HG02852 (cell line): ENCODE results near the gene CCNK.

Experiments
- ATAC-seq: cut with Tn5 transposase; IDR thresholded peaks from one replicate; pipeline ENCODE4 v1.9.1; 2021; ENCODE audit warnings: mild to moderate bottlenecking, moderate library complexity; ENCODE audit not compliant: unreplicated experiment

The CCNK gene

DNA sequence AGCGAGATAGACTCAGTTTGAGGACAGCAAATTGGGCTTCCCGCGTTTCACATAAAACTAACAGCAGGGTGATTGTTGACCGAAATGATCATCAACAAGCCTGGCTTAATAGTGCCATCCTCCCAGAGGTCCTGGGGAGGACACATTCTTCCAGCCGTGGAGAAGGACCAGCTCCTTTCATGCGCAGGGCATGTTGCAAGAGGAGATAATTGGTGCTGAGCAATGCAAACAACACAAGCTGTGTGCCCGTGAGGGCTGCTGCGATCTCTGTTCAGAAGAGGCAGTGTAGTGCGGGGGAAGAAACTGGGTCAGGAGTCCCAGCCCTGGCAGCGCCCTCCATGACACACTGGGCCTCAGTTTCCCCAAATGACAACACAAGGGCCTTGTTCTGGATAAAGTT lies 68.5 kb downstream of the CCNK start:
- no peak for ATAC-seq

DNA sequence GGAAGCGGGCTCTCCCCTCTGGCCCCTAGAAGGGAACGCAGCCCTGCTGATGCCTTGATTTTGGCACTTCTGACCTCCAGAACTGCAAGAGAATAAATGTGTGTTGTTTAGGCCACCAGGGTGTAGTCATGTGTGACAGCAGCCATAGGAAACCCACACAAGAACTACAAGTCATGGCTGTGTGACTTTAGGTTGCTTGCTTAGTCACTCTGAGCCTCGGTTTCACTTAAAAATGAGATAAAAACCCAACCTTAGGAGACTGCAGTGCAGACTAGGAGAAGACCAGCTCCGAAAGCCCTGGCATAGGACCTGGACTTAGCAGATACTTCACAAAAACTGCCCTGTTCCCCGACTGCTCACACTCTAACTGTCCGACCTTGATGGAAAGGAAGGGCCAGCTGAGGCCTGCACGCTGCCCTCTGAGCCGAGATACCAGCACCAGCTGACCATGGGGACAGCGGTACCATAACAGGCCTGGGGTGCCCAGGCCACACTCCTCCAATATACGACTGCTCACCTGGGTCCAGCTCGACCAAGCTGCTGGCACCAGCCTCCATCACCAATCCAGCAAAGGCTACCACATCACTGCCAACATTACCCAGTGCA lies 69.3 kb downstream of the CCNK start:
- ATAC-seq, result no peak

DNA sequence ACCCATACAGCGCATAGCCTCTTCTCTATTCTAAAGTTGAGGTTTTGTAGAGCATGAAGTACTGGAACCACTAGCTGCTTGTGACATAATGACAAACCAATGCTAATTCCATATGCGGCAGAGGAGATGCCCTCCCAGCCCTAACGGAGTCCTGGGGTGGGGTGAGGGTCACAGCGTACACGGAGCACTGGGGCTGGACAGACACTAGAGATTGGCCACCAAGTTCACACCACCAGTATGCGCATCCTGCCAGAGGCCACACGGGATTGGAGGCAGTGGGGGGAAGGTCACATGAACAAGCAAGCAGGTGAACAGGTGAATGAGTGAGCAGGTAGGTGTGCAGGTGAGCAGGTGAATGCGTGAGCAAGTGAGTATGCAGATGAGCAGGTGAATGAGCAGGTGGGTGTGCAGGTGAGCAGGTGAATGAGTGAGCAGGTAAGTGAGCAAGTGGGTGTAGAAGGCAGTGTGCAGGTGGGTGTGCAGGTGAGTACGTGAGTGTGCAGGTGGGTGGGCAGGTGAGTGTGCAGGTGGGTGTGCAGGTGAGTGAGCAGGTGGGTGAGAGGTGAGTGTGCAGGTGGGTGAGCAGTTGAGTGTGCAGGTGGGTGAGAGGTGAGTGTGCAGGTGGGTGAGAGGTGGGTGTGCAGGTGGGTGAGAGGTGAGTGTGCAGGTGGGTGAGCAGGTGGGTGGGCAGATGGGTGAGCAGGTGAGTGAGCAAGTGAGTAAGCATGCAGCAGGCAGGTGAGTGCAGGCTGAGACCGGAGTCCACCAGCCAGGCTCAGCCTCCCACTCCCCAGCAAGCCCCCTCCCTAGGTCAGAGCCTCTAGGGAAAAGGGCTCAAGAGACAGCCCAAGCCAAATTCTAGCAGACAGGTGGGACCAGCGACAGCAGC lies 70.1 kb downstream of the CCNK start:
- ATAC-seq, result no peak

DNA sequence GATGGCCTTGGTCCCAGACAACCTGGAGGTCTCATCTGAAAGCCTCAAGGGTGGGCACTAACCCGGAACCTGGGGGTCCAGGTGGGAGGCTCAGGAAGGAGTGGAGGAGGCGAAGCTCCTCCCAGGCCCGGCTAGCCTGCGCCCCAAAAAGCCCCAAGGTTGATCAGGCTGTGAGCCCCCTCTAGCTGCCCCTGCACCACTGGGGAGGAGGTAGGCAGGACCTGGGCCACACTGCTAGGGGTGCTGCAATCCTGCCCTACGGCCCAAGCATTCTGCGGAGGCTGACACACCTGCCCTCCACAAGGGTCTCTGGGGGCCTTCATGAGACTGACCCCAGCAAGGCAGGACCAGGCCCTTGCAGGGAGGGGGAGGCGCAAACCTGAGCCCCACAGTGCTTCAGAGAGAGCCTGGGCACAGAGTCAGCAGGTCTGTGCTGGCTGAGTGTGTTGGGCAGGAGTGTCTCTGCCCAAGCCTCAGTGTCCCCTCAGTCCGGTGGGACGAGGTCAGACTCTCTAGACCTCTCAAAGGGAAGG lies 70.9 kb downstream of the CCNK start:
- no peak for ATAC-seq

DNA sequence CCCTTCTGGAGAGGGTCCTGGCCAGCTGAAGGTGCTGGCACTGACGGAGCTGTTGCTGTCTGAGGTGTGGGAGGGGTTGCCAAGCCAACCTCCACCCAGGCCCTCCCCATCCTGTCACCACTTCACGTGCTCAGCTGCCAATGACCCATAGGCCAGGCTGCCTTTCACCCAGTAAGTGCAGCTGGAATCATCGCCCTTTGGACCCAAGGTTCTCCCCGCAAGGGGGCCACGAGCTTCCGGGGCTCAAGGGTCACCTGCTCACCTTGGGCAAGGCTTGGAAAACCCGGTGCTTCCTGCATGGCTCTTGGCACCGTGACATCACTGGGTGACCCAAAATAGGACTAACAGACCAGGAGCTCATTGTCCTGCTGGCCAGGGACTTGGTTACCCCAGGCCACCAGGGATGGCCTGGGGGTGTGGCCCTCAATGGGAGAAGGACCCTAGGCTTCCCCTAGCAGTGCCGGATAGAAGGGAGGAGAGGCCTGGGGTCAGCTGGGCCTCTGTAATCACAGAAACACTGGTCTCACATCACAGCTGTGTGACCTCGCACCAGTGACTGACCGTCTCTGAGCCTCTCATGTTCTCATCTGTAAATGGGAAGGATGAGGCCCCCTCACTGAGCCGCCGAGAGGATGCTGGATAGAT lies 71.5 kb downstream of the CCNK start:
- ATAC-seq, result no peak

DNA sequence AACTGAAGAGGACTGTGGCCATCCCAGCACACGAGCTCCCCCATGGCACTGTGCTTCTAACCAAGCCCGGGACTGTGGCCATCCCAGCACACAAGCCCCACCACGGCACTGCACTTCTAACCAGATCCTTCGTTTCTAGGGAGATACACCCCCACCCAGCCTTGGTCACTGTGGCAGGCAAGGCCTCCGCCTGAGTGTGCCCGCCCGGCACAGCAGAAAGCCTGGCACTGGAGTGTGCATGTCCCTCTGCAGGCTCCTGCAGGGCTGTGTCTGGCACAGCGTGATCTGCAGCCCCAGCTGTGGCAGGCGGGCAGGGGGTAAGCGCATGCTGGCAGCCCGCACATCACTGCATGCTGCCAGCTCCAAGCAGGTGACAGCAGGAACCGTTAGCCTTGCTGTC lies 73.0 kb downstream of the CCNK start:
- ATAC-seq, result no peak

DNA sequence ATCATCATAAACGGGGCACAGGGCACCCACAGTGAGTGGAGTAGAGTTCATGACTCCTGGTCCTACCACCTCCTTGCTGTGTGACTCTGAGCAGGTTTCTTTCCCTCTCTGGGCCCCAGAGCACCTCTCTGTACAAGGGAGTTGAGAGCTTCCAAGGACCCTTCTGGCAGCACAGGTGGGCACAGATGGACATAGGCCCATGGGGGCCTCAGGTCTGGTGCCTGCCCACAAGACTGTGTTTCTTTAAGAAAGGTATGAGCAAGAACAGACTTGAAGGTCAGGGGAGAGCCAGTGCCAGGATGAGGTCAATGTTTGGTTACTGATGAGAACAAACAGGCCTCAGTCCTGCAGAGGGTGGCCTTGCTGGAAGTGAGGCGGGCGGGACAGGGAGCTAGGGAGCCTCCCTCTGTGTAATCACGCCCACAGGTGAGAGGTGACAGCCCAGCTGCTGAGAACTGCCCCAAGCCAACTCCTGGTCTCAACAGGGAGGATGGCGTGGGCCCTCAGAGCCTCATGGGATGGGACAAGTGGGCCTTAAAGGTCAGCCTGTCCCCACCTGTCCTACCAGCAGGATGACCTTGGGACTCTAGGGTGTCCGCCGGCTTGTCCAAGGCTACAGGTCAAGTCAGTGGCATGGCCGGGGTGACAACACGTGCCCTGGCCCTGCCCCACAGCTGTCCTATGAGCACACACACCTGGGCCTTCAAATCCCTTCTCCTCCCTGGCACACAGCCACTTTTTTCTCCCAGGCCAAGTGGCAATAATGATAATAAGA lies 73.7 kb downstream of the CCNK start:
- ATAC-seq, result no peak

DNA sequence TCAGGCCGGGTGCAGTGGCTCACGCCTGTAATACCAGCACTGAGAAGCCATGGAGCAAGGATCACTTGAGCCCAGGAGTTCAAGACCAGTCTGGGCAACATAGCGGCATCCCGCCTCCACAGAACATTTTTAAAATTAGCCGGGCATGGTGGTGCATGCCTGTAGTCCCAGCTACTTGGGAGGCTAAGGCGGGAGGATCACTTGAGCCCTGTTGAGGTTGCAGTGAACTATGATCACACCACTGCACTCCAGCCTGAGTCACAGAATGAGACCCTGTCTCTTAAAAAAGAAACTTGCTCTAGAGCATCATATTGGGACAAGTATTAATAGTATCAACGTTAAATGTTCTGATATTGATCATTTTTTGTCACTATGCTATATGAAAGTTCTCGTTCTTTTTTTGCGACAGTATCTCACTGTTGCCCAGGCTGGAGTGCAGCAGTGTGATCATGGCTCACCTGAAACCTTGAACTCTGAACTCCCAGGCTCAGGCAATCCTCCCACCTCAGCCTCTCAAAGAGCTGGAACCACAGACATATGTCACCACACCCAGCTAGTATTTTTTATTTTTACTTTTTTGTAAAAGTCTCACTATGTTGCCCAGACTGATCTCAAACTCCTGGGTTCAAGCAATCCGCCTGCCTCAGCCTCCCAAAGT lies 75.1 kb downstream of the CCNK start:
- no peak for ATAC-seq

DNA sequence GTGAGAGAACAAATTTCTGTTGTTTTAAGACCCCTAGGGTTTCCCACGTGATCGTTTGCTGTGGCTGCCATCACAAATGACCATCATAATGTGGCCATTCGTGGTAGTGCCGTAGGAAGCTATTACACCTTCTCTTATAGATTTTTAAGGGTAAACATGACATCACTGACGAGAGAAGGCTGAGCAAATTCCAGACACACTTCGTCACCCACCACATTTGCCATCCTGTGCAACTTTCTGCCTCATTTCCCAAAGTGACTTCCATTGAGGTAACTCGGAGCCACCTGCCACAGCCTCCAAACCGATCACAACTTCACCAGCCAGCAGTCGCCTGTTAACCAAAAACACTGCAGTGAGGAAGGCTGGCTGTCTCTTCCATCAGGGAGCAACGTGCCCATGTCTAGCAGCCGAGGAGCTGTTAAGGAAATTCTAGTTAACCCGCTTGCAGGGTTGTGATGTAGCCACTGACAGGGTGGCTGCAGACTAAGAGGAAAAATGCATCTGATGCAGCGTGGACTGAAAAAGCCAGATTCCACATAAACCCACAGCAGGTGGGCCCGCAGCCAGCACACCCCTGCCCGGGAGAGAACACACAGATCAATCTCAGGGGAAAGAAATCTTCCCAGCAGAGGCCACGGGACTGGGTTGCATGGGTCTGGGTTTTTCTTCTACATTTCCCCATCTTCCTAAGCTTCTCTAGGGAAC lies 78.2 kb downstream of the CCNK start:
- ATAC-seq, result no peak

DNA sequence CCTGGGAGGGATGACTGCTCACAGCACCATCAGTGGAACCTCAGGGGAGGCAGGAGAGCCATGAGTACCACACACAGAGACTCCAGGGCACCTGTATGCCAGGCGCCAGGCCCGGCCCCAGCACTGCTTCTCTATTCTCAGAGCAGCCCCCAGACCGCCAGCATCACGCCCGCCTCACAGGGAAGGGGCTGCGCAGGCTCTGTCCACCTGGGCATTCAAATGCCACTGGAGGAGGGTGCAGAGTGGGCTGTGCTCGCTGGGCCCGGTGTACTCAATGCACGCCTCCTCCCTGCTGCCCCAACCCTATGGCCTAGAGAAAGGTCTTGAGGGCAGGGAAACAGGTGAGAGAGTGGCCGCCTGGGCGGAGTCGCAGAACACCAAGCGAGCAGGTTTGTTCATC lies 79.2 kb downstream of the CCNK start:
- ATAC-seq, result no peak

DNA sequence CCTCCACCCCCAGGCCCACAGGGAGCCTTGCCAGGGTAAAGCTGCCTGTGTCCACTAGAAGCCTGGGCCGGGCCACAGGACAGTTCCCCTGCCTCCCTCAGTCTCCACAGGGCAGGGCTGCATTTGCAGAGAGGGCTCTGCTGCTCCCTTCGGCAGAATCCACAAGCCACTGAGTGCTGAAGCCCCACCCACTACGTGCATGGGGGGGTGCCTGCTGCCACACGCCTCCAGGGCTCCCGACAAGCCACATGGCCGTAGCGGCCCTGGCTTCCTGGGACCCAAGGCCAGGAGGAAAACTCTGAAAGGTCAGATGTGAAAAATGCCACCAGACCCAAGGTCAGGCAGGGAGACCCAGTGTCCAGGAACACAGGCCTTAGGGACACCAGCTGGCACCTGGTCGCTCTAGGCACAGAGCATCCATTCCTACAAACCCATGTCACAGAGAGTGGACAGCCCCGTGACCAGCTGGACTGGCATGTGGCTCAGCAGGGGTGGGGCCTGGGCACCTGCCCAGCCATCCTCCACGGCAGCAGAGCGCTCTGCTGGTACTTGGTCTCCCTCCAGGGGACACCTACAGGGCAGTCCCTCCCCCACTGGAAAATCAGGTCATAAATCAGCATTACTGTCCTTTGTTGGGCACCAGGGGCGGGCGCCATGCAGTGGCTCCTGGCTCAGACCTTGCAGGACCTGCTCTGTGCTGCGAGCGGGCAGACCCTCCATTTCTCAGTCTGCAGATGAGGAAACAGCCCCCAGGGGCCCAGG lies 79.9 kb downstream of the CCNK start:
- no peak for ATAC-seq

DNA sequence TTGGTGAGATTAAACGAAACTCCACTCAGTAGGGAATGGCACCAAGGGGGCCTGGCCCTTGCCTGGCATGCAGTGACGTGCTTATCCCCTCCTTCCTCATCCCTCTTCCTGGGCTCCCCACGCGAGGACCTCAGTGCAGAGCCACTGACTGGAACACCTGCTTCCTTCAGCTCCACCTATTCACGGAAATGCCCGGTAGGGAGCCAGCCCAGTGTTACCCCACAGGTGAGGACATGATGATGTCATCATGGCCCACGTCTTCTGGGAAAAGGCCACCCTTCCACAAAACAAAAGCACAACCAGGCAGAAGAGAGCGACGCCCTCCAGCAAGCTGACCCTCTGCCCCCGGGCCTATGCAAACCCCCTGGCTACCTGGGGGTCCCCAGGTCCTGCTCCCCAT lies 80.7 kb downstream of the CCNK start:
- ATAC-seq, result no peak
